GM13976 (cell line): ENCODE results near the gene KCNJ1.
A peak's percentile ranks its signal among the peaks of the same experiment; 100 is the strongest.

Source experiments
- DNase-seq: peaks from one replicate; pipeline ENCODE4 v3.0.0; 2012; ENCODE audit warnings: low spot score
- in situ Hi-C: fragments of 300-500 bp; cut with MboI; formaldehyde crosslinking; loops from one replicate; pipeline ENCODE4 v1.12.0; 2022; ENCODE audit warnings: low sequenced_read_pairs, mixed read lengths, inconsistent platforms; ENCODE audit not compliant: unreplicated experiment
- TF ChIP-seq, protein P1 (sequence below): IDR thresholded peaks from 2 replicates; pipeline ENCODE4 v1.5.1; 2012; ENCODE audit warnings: borderline replicate concordance, mild to moderate bottlenecking; ENCODE audit not compliant: insufficient read depth; ENCODE audit errors: extremely low read depth, missing control alignments, control extremely low read depth

Gene KCNJ1

GRCh38 chr11:128862908-128863660 lies 4.0 kb downstream of the KCNJ1 start:
- in situ Hi-C loops: no loop called here
- TF ChIP-seq, protein P1, sequence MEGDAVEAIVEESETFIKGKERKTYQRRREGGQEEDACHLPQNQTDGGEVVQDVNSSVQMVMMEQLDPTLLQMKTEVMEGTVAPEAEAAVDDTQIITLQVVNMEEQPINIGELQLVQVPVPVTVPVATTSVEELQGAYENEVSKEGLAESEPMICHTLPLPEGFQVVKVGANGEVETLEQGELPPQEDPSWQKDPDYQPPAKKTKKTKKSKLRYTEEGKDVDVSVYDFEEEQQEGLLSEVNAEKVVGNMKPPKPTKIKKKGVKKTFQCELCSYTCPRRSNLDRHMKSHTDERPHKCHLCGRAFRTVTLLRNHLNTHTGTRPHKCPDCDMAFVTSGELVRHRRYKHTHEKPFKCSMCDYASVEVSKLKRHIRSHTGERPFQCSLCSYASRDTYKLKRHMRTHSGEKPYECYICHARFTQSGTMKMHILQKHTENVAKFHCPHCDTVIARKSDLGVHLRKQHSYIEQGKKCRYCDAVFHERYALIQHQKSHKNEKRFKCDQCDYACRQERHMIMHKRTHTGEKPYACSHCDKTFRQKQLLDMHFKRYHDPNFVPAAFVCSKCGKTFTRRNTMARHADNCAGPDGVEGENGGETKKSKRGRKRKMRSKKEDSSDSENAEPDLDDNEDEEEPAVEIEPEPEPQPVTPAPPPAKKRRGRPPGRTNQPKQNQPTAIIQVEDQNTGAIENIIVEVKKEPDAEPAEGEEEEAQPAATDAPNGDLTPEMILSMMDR: no peak
- DNase-seq: no peak

DNA sequence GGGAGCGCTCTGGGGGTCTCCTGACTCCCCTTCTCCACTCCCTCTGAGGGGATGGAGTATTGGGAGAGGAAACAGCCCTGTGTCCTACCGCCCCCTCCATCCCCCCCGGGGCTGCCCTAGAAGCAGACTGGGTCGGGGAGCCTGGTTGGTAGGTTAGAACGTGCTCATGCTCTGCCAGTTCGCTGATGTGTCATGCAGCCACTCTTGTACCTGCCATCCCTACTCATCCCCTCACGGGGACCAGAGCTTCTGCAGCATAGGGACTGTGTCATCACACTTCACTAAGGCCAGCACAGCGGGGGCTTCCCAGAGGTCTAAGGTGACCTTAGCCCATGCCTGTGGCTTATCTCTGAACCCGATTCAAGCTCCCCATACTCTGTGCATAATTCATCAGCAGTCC lies 4.7 kb downstream of the KCNJ1 start:
- no peak for DNase-seq
- in situ Hi-C loops: no loop called here
- TF ChIP-seq, protein P1: no peak

GRCh38 chr11:128860571-128861361 lies 6.3 kb downstream of the KCNJ1 start:
- in situ Hi-C loops: no loop called here
- DNase-seq: no peak
- TF ChIP-seq, protein P1: no peak

- in situ Hi-C loops: loop anchor here (10.0 kb wide), 2 partner anchors 225 to 825 kb away; no protein-coding TSS in a partner anchor
- peak; percentile 89 for DNase-seq
- TF ChIP-seq, protein P1: peak; percentile 93
Observed at GRCh38 chr11:128859563-128860441, 7.3 kb downstream of the KCNJ1 start.

- TF ChIP-seq, protein P1: no peak
- no peak for DNase-seq
- in situ Hi-C loops: loop anchor here (10.0 kb wide), 2 partner anchors 223 to 823 kb away; no protein-coding TSS in a partner anchor
Observed at GRCh38 chr11:128857341-128857740, 9.8 kb downstream of the KCNJ1 start.

GRCh38 chr11:128856241-128856640 lies 10.9 kb downstream of the KCNJ1 start:
- TF ChIP-seq, protein P1: no peak
- in situ Hi-C loops: loop anchor here (10.0 kb wide), 2 partner anchors 221 to 821 kb away; no protein-coding TSS in a partner anchor

More at GRCh38 chr11:128856241-128856640, 10.9 kb downstream of the KCNJ1 start:
- no peak for DNase-seq
